ENCODE data around the gene CLCN4.

The CLCN4 gene

DNA sequence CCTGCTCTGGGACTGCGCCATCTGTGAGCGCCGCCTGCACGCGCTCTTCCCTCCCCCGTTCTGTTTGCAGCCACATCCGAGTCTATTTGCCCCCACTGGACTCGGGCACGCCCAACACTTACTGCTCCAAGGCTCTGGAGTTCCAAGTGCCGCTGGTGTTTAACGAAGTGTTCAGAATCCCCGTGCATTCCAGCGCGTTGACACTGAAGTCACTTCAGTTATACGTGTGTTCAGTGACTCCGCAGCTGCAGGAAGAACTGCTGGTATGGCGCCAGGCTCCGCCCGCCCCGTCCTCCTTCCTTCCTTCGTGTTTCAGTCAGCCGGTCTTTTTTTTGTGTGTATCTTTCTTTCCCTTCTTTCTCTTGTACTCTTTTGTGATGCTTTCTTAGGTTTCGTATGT lies 30.7 kb upstream of the CLCN4 start:
- in situ Hi-C loops (cut with MboI; ENCODE audit: low sequenced_read_pairs, unreplicated experiment) = no loop called here
- TF ChIP-seq, protein P1, sequence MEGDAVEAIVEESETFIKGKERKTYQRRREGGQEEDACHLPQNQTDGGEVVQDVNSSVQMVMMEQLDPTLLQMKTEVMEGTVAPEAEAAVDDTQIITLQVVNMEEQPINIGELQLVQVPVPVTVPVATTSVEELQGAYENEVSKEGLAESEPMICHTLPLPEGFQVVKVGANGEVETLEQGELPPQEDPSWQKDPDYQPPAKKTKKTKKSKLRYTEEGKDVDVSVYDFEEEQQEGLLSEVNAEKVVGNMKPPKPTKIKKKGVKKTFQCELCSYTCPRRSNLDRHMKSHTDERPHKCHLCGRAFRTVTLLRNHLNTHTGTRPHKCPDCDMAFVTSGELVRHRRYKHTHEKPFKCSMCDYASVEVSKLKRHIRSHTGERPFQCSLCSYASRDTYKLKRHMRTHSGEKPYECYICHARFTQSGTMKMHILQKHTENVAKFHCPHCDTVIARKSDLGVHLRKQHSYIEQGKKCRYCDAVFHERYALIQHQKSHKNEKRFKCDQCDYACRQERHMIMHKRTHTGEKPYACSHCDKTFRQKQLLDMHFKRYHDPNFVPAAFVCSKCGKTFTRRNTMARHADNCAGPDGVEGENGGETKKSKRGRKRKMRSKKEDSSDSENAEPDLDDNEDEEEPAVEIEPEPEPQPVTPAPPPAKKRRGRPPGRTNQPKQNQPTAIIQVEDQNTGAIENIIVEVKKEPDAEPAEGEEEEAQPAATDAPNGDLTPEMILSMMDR (IDR thresholded peaks at IDR 0.05; ENCODE audit: borderline replicate concordance, control extremely low read depth, extremely low read depth, insufficient read depth, missing control alignments) = no peak
- DNase-seq (ENCODE audit: low spot score) = no peak

DNA sequence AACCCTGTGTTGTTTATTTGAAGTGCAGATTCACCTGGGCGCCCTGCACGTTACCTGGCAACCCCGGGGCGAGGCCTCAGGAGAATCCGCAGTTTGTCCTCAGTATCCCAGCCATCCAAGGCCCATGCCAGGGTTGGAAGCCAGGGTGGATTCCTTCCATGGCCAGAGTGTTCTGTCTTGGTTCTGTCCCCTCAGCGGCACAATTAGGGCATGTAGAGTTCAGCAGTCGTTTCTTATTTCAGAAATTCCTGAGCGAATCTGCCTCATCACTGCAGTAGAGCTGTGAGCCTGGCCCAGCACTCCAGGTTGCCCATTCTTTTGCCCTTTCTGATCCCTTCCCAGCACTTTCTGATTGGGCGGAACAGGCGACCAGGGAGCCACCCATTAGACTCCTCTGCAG lies 29.9 kb upstream of the CLCN4 start:
- TF ChIP-seq, protein P1 (IDR thresholded peaks at IDR 0.05; ENCODE audit: borderline replicate concordance, control extremely low read depth, extremely low read depth, insufficient read depth, missing control alignments) = no peak
- in situ Hi-C loops (cut with MboI; ENCODE audit: low sequenced_read_pairs, unreplicated experiment) = no loop called here
- no peak for DNase-seq (ENCODE audit: low spot score)

DNA sequence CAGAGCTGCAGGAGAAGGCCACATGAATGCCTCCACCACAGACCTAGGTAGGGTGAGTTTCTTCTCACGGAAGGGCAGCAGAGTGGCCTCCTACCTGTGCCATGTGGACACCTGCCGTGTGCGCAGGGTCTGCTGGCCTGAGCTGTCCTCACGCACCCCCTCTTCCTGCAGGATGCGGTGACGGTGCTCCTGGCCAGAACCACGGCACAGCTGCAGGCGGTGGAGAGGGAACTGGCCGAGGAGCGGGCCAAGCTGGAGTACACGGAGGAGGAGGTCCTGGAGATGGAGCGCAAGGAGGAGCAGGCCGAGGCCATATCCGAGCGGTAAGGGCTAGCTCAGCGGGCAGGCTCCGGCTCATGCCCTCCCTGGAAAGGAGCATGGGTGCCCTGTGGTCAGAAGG lies 28.4 kb upstream of the CLCN4 start:
- DNase-seq (ENCODE audit: low spot score) = no peak
- in situ Hi-C loops (cut with MboI; ENCODE audit: low sequenced_read_pairs, unreplicated experiment) = no loop called here
- TF ChIP-seq, protein P1 (IDR thresholded peaks at IDR 0.05; ENCODE audit: borderline replicate concordance, control extremely low read depth, extremely low read depth, insufficient read depth, missing control alignments) = no peak

DNA sequence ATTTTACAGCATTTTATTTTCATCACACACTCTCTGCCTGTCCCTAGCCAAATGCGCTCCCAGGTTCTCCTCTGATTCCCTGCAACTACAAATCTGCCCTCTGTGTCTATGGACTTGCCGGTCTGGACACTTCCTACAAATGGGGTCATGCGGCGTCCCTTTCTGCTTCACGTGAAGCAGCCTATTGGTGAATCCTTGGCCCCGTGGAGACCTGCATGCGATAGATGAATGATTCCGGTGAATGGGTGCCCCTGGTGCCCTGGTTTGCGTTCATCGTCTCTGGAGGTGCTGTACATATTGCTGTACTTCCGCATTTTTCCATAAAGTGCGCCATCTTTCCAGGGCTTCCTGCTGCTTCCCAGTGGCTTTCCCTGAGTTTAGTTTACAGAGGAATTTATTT lies 27.5 kb upstream of the CLCN4 start:
- no peak for DNase-seq (ENCODE audit: low spot score)
- in situ Hi-C loops (cut with MboI; ENCODE audit: low sequenced_read_pairs, unreplicated experiment) = no loop called here
- TF ChIP-seq, protein P1 (IDR thresholded peaks at IDR 0.05; ENCODE audit: borderline replicate concordance, control extremely low read depth, extremely low read depth, insufficient read depth, missing control alignments) = no peak

DNA sequence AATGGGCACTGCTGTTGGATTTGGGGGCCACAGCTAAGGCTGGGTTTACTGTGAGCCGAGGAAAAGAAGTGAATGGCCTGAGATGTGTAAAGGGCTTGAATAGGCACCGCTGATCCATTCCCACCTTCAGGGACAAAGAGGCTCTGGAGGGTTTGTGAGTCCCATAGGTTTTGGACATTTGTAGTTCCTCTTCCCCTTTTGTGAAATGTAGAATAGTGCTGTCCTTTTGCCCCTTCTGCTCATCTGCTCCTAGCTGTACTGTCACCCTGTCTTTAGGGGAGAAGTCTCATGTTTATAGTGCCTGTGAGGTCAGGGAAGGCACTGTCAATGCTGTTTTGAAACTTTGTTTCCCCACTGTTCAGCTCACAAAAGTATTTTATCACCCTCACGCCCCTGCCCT lies 26.4 kb upstream of the CLCN4 start:
- DNase-seq (ENCODE audit: low spot score) = no peak
- TF ChIP-seq, protein P1 (IDR thresholded peaks at IDR 0.05; ENCODE audit: borderline replicate concordance, control extremely low read depth, extremely low read depth, insufficient read depth, missing control alignments) = no peak
- in situ Hi-C loops (cut with MboI; ENCODE audit: low sequenced_read_pairs, unreplicated experiment) = no loop called here

DNA sequence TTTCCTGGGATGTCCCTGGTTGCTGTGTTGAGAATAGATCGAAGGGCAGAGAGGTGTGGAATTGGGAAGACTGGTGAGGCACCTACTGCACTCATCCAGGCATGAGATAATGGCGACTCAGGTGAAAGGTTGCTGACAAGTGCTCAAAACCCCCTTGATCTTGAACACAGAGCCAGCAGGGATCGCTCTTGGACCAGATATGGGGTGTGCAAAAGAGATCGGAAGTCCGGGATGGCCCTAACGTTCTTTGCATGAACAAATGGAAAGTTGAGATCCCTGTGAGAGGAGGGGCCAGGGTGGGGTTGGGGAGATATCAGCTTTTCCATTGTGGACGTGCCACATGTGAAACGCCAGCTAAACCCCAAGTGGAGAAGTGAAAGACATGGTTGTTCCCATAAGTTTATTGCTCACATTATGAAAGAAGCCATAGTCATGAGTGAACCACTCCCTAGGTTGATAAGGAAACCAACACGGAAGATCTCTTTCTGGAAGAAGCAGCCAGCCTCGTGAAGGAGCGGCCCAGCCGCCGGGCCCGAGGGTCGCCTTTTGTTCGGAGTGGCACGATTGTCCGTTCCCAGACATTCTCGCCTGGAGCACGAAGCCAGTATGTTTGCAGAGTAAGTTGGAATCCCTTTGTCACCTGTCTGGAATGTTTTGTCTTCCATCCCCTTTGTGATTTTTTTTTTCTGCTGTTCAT lies 22.6 kb upstream of the CLCN4 start:
- TF ChIP-seq, protein P1 (IDR thresholded peaks at IDR 0.05; ENCODE audit: borderline replicate concordance, control extremely low read depth, extremely low read depth, insufficient read depth, missing control alignments) = no peak
- in situ Hi-C loops (cut with MboI; ENCODE audit: low sequenced_read_pairs, unreplicated experiment) = no loop called here
- DNase-seq (ENCODE audit: low spot score) = no peak
